MM.1S (cell line): ENCODE results near the gene IL4.

Source experiments
- EZH2 ChIP-seq: fragments of 300-600 bp; sonication (generic); optimal IDR thresholded peaks from 2 replicates; pipeline ENCODE3; 2017; ENCODE audit warnings: low read depth, mild to moderate bottlenecking, antibody characterized with exemption, low read length, mixed read lengths
- TF ChIP-seq, protein P1 (sequence below): fragments of 300-600 bp; sonication (generic); IDR thresholded peaks from 2 replicates; pipeline ENCODE4 v1.5.1; 2016; ENCODE audit warnings: antibody characterized with exemption, low read length, mixed read lengths

DNA sequence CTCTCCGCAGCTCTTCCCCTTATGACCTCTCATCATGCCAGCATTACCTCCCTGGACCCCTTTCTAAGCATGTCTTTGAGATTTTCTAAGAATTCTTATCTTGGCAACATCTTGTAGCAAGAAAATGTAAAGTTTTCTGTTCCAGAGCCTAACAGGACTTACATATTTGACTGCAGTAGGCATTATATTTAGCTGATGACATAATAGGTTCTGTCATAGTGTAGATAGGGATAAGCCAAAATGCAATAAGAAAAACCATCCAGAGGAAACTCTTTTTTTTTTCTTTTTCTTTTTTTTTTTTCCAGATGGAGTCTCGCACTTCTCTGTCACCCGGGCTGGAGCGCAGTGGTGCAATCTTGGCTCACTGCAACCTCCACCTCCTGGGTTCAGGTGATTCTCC lies 36.5 kb upstream of the IL4 start:
- TF ChIP-seq, protein P1, sequence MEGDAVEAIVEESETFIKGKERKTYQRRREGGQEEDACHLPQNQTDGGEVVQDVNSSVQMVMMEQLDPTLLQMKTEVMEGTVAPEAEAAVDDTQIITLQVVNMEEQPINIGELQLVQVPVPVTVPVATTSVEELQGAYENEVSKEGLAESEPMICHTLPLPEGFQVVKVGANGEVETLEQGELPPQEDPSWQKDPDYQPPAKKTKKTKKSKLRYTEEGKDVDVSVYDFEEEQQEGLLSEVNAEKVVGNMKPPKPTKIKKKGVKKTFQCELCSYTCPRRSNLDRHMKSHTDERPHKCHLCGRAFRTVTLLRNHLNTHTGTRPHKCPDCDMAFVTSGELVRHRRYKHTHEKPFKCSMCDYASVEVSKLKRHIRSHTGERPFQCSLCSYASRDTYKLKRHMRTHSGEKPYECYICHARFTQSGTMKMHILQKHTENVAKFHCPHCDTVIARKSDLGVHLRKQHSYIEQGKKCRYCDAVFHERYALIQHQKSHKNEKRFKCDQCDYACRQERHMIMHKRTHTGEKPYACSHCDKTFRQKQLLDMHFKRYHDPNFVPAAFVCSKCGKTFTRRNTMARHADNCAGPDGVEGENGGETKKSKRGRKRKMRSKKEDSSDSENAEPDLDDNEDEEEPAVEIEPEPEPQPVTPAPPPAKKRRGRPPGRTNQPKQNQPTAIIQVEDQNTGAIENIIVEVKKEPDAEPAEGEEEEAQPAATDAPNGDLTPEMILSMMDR = no peak
- no peak for TF ChIP-seq EZH2
